GM12801 (cell line): Measurements from ENCODE around the gene RNF212.

Experiments
- TF ChIP-seq, protein P1 (sequence below): IDR thresholded peaks from one replicate; pipeline ENCODE4 v1.5.1; 2011; ENCODE audit warnings: control low read depth; ENCODE audit not compliant: insufficient read length; ENCODE audit errors: extremely low read depth

Gene RNF212

DNA sequence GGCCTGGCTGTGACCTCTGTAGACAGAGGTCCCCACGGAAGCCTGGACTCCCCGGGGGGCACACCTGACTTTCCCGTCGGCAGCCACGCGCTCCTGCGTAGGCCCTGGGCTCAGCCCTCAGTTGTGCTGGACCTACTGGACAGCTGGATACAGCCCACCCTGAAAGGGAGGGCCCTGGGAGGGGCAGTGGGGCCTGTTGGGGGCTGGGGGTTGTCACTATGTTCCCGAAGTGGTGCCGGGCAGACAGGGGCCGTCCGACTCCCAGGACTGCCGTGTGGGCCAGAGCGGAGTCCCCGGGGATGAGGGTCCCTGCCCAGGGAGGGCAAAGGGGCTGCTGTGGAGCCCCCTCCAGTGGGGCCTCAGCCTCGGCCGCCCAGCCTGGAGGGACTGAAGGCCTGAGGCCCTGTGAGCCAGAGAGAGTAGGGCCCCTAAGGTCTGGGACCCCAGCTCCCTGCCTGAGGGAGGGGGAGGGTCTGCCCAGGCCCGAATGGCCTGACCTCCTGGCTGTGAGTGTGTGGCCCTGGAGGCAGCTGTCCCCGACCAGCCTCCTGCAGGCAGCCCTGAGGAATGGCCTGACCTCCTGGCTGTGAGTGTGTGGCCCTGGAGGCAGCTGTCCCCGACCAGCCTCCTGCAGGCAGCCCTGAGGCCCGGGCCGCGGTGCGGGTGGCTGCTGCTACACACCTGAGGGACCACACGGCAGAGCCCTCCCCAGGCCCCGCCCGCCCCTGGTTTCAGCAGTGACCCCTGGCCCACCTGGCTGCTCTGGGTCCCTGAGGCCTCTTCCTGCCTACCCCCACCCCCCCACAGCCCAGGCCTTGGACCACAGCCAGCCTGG is 76.2 kb downstream of the RNF212 start:
- TF ChIP-seq, protein P1, sequence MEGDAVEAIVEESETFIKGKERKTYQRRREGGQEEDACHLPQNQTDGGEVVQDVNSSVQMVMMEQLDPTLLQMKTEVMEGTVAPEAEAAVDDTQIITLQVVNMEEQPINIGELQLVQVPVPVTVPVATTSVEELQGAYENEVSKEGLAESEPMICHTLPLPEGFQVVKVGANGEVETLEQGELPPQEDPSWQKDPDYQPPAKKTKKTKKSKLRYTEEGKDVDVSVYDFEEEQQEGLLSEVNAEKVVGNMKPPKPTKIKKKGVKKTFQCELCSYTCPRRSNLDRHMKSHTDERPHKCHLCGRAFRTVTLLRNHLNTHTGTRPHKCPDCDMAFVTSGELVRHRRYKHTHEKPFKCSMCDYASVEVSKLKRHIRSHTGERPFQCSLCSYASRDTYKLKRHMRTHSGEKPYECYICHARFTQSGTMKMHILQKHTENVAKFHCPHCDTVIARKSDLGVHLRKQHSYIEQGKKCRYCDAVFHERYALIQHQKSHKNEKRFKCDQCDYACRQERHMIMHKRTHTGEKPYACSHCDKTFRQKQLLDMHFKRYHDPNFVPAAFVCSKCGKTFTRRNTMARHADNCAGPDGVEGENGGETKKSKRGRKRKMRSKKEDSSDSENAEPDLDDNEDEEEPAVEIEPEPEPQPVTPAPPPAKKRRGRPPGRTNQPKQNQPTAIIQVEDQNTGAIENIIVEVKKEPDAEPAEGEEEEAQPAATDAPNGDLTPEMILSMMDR: no peak

DNA sequence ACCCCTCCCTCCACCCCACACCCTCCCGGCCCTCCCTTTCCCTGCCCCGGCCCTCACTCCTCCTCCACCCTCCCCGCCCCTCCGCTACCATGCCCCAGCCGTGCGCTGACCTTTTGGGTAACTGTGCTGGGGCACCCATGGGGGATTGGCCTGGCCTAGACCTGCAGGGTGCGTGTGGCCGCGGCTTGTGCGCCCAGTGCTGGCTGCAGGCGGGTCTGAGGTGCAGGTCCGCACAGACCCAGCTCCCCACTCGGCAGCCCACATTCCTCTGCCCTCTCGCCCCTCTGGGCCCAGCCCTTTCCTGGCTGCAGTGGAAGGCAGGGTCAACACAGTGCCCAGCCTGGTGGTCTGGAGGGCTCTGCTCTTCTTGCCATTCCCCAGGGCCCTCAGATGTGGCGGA is 77.3 kb downstream of the RNF212 start:
- TF ChIP-seq, protein P1: no peak

DNA sequence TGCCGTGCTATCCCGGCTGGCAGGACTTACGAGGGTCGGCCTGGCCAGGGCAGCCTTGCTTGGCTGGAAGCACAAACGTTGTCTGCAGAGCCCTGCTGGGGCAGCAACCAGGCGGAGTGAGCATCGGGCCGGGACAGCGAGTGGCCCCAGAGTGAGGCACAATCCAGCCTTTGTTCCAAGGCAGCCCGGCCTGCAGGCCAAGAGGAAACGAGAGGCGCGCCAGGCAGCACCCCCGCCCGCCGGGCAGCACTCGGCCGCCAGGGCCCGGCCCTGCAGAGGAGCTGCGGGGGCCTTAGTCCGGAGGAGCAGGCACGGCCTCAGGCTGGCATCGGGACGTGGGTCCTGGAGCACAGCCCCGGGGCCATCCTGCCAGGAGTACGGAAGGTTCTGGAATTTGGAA is 77.9 kb downstream of the RNF212 start:
- TF ChIP-seq, protein P1: no peak

DNA sequence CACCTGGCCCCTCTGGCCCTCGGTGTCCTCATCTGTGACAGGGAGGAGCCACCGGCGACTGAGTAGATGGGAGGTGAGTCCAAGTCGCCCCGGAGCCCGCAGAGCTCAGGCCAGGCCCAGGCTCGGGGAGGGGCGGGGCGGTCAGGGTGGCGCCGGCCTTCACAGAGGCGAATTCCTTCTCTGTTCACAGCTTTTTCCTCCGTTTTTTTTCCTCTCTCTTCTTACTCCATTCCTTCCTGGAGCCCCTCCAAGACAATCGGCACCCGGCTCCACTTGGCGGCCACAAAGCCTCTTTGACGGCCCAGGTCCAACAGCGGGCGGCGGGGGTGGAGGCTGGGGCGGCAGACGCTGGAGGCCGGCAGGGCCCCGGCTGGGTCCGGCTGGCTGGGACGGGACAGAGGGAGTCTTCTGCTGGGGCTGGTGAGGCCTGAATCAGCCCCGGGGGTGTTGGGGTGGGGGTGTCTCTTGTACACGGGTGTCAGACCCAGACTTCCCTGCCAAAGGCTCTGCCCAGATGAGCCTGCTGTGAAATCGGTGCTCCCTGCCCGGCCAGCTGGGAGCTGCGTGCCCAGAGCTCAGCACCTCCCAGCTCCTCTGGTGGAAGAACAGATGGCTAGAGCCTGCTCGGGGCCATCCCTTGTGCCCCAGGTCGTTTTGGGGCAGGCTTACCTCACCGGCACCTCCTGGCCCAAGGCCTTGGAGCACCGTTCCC is 79.4 kb downstream of the RNF212 start:
- TF ChIP-seq, protein P1: no peak

DNA sequence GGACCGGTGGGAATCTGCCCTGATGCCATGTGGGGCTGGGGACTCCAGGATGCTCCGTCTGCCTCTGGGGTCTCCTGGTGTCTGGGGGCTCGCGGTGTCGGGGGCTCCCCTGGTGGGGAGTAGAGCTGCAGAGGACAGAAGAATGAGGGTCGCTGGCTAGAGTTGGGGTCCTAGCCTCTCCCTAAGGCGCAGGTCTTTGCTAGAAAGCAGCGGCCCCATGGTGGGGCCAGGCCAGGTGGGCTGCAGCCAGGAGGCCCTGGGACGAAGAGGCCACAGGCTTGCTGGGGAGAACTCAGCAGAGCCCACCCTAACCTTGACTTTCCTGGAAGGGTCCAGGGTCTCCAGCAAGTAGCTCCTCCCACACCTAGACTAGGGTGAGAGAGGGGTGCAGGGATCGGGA is 80.5 kb downstream of the RNF212 start:
- TF ChIP-seq, protein P1: no peak

GRCh38 chr4:1031956-1032795 is 81.2 kb downstream of the RNF212 start:
- TF ChIP-seq, protein P1: no peak

DNA sequence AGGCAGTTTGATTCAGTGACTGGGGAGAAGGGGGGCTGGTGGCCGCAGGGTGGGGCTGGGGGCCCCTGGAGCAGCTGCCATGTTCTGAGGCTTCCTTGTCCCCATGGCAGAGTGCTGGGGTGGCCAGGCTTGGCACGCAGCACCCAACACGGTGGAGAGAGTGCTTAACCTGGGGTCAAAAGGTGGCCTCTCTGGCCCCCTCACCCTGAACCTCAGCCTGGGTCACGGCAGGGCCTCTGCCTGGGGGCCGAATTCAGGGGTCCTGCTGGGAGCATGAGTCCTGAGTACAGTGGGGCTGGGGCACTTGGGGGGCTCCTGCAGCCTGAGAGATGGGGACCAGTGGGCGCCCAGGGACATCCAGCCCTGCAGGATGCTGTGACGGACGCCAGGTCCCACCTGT is 82.0 kb downstream of the RNF212 start:
- TF ChIP-seq, protein P1: no peak
